NCI-H2196 treated with DMSO at 0.1 percent for 48 hours (cell line): ENCODE measurements around the gene CCDC182.

Source experiments
- DNase-seq: peaks from one replicate; lab custom pipeline; 2025; ENCODE audit not compliant: unreplicated experiment; lab: John Stamatoyannopoulos, UW

The CCDC182 gene

DNA sequence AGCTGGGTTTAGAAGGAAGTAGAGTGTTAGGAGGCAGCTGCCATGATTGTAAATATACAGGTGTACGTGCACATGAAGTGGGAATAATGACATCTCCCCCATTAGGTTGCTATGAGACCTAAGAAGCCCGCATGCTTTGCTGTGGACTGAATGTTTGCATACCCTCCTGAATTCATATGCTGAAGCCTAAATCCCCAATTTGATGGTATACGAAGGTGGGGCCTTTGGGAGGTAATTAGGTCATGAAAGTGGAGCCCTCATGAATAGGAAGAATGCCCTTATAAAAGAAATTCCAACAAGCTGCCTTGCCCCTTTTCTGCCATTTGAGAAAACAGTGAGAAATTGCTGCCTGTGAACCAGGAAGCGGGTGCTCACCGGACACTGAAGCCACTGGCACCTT is 44.0 kb downstream of the CCDC182 start:
- DNase-seq: no peak

DNA sequence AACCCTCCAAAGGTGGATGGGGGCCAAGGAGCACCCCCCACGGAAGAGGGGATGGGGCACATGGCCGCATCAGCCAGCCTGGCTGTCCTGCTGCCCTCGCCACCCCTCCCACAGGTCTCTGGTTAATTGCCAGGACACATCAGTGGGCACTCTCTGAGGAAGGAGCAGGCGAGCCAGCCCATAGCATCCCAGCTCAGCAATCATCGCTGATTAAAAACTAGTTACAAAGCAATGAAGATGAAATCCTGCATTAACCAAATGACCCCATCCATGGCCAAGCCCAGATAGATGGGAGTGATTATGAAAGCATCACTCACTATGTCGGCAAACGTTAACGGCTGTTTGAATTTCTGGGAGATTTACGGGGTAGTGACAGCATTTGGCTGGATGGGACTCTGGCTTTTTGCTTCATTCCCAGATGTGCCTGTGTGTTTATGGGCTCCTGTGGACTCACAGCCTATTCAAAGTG is 45.3 kb downstream of the CCDC182 start:
- no peak for DNase-seq

DNA sequence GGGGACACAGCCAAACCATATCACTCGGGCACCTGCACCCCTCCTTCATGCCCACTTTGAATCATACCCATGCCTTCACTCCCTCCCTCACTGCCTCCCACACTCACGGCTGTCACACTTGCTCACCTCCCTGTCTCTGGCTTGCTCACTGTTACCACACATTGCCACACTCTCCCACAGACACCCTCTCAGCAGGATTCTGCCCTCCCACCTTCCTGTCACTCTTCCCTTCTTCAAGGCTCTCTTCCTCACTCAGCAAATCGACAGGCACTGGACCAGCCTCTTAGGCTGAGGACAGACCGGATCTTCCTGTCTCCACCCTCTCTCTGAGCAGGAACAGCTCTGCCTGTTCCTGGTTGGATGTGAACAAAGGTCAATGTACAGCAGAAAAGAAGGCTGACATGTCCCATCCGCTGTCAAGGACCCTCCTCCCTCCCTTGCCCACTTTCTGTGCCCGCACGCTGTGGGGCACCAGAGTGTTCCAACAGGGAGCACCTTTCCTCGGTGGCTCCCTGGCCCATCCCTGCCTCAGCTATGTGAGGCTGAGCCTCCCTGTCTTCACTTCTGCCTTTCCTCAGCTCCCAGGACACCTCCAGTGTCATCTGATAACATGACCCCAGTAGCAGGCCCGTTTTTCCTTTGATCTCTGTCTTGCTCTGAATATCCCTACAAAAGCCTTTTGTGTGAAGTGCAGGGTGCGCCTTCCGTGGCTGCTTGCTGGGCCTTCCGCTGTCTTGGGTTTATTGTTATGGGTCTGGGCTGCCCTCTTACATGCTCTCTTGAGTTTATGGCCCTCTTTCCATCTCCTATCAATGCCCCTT is 47.0 kb downstream of the CCDC182 start:
- DNase-seq: no peak

DNA sequence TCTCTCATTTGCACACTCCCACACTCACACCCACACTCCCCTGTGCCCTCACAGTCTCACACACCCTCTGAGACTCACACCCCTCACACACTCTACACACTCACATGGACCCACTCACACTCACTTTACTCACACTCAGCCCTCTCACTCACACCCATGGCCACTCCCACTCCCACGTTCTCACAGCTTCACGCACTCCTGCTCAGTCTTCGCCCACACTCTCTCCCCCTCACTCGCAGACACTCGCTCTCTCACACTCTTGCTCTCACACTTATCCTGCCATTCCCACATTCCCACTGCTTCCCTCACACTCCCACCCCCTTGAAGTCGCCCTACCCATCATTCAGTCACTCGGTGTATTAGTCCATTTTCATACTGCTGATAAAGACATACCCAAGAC is 47.9 kb downstream of the CCDC182 start:
- no peak for DNase-seq

DNA sequence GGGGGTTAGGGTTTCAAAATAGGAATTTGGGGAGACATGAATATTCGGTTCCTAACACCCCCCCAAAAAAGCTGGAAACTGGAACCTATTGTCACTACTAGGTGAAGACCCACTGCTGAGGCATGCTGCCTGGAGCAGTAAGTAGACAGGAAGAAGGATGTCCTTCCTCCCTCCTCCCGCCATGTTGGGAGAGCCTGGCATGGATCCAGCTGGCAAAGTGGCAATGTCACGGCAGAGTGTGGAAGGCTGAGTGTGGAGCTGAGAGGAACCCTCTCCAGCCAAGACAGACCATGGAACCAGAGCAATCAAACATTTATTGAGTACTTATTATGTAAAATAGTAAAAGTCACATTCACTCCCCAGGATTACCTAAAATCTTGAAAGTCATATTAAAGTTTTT is 49.0 kb downstream of the CCDC182 start:
- no peak for DNase-seq
